HepG2 (cell line): ENCODE measurements around the gene NUAK2. TPM values are rescaled to one million over a fixed set of nuclear protein-coding genes. Genes with fewer than 3 reads are reported as not detected.
A peak's percentile ranks its signal among the peaks of the same experiment; 100 is the strongest.

Experiments
- ATAC-seq: fragments of 200-7000 bp; cut with Tn5 transposase; 3 replicates; pipeline ENCODE4 v1.9.1; 2020; ENCODE audit warnings: mild to moderate bottlenecking, moderate library complexity
- BruUV-seq: library from RNA; stranded (reverse); fragments of 400-500 nt; replicated peaks from 2 replicates; lab custom pipeline; 2021; lab: Mats Ljungman, UMichigan
- CTCF ChIA-PET: fragments of 300-600 bp; formaldehyde crosslinking; extraction: SDS; loops from one replicate; lab custom pipeline; 2021; ENCODE audit warnings: low total read pairs, inconsistent platforms, low intra/inter-chr PET ratio; lab: Yijun Ruan, JAX
- POLR2A ChIA-PET: fragments of 350-600 bp; sonication (Branson Sonifier 250); formaldehyde crosslinking; loops from one replicate; lab custom pipeline; 2020; ENCODE audit warnings: antibody characterized with exemption, inconsistent platforms; lab: Yijun Ruan, JAX
- DNase-seq: peaks from one replicate; pipeline ENCODE4 v3.0.0-alpha.2; 2015; ENCODE audit warnings: low spot score
- FAIRE-seq: peaks from 3 replicates; lab custom pipeline; 2011; peaks lifted over from hg19 to GRCh38; lab: Jason Lieb, UNC
- H2AFZ ChIP-seq: one replicate; pipeline ENCODE4 v1.6.1; 2011; ENCODE audit warnings: low read length, inconsistent platforms
- H3K27ac ChIP-seq: fragments of 300-600 bp; 3 replicates; pipeline ENCODE4 v1.8.0; 2011; ENCODE audit warnings: mixed run types, mild to moderate bottlenecking, mixed read lengths, low read length, inconsistent platforms; ENCODE audit not compliant: insufficient read depth; ENCODE audit errors: extremely low read length
- H3K27me3 ChIP-seq, 2 experiments: fragments of 200-600 bp in 1 of 2; 2 replicates in 1 of 2; 3 replicates in 1 of 2; pipeline versions ENCODE4 v1.6.0 to v1.8.0; 2011; ENCODE audit warnings: low read length in 2 of 2, mild to moderate bottlenecking in 2 of 2, moderate library complexity in 2 of 2, inconsistent platforms in 1 of 2; ENCODE audit not compliant: insufficient read depth in 2 of 2, control insufficient read depth in 1 of 2
- H3K36me3 ChIP-seq, 2 experiments: fragments of 200-600 bp in 1 of 2; replicated peaks in 1 of 2; 2 replicates in 1 of 2; 3 replicates in 1 of 2; pipeline versions ENCODE4 v1.5.1 to v1.8.0; 2011; ENCODE audit warnings: low read length in 2 of 2, inconsistent platforms in 1 of 2; ENCODE audit not compliant: insufficient read depth in 2 of 2, control insufficient read depth in 1 of 2
- H3K4me1 ChIP-seq: 2 replicates; pipeline ENCODE4 v1.5.1; 2012; ENCODE audit warnings: low read length, inconsistent platforms; ENCODE audit not compliant: insufficient read depth
- H3K4me2 ChIP-seq: 2 replicates; pipeline ENCODE4 v1.6.0; 2011; ENCODE audit warnings: low read depth, low read length, inconsistent platforms
- H3K4me3 ChIP-seq, 3 experiments: fragments of 200-600 bp in 1 of 3; sonication (generic), shearing (Covaris generic) in 1 of 3; replicated peaks in 1 of 3; 2 replicates each; pipeline ENCODE4 v1.5.1; 2011 to 2016; ENCODE audit warnings: low read length in 3 of 3, inconsistent platforms in 2 of 3, low read depth in 2 of 3, mild to moderate bottlenecking in 2 of 3, control low read depth in 1 of 3, mixed read lengths in 1 of 3; ENCODE audit not compliant: insufficient read depth in 1 of 3
- H3K79me2 ChIP-seq: one replicate; pipeline ENCODE4 v1.6.1; 2011; ENCODE audit warnings: low read length, inconsistent platforms; ENCODE audit not compliant: insufficient read depth
- H3K9ac ChIP-seq: 2 replicates; pipeline ENCODE4 v1.6.0; 2011; ENCODE audit warnings: mild to moderate bottlenecking, low read depth, low read length, inconsistent platforms; ENCODE audit not compliant: insufficient read depth
- H3K9me3 ChIP-seq: 2 replicates; pipeline ENCODE4 v1.5.1; 2012; ENCODE audit warnings: mild to moderate bottlenecking, low read length
- H4K20me1 ChIP-seq: 2 replicates; pipeline ENCODE4 v1.6.0; 2011; ENCODE audit warnings: inconsistent platforms, mild to moderate bottlenecking, low read length, moderate library complexity; ENCODE audit not compliant: insufficient read depth
- AKAP8 ChIP-seq: sonication (generic); formaldehyde crosslinking; IDR thresholded peaks from 2 replicates; pipeline ENCODE4 v1.5.1; 2020; ENCODE audit warnings: mild to moderate bottlenecking, missing genetic modification reagents
- ELF1 ChIP-seq: sonication (generic); formaldehyde crosslinking; IDR thresholded peaks from 2 replicates; pipeline ENCODE4 v1.4.0; 2020; ENCODE audit warnings: missing genetic modification reagents
- GZF1 ChIP-seq: sonication (generic); formaldehyde crosslinking; IDR thresholded peaks from 2 replicates; pipeline ENCODE4 v1.5.1; 2020; ENCODE audit warnings: mild to moderate bottlenecking, missing genetic modification reagents
- MBNL3 ChIP-seq: fragments of 250-450 bp; sonication (Bioruptor Pico); conservative IDR thresholded peaks from 2 replicates; pipeline ENCODE4 v1.8.0; 2022; ENCODE audit warnings: mild to moderate bottlenecking, inconsistent platforms
- NONO ChIP-seq, 2 experiments: fragments of 450-650 bp in 1 of 2; sonication (generic) in 1 of 2; formaldehyde crosslinking in 1 of 2; IDR thresholded peaks in 1 of 2; conservative IDR thresholded peaks in 1 of 2; 2 replicates each; pipeline versions ENCODE4 v1.6.1 to v1.8.0; 2017 to 2022; ENCODE audit warnings: mild to moderate bottlenecking in 1 of 2, missing genetic modification reagents in 1 of 2, moderate library complexity in 1 of 2
- PAX8 ChIP-seq: sonication (generic); formaldehyde crosslinking; IDR thresholded peaks from 2 replicates; pipeline ENCODE4 v1.8.0; 2022; ENCODE audit warnings: mild to moderate bottlenecking, missing genetic modification reagents, borderline replicate concordance
- RCOR2 ChIP-seq: IDR thresholded peaks from 2 replicates; pipeline ENCODE4 v1.6.1; 2016; ENCODE audit warnings: missing biosample characterization, missing genetic modification reagents
- THAP11 ChIP-seq: IDR thresholded peaks from 2 replicates; pipeline ENCODE4 v1.6.1; 2016; ENCODE audit warnings: missing biosample characterization, missing genetic modification reagents
- ZC3H4 ChIP-seq: sonication (generic); formaldehyde crosslinking; IDR thresholded peaks from 2 replicates; pipeline ENCODE4 v1.4.0; 2020; ENCODE audit warnings: missing genetic modification reagents, borderline replicate concordance
- ZNF263 ChIP-seq: sonication (generic); formaldehyde crosslinking; IDR thresholded peaks from 2 replicates; pipeline ENCODE4 v1.4.0; 2020; ENCODE audit warnings: missing genetic modification reagents
- ZNF367 ChIP-seq: sonication (generic); formaldehyde crosslinking; IDR thresholded peaks from 2 replicates; pipeline ENCODE4 v1.4.0; 2020; ENCODE audit warnings: missing genetic modification reagents, borderline replicate concordance
- ZNF781 ChIP-seq: sonication (generic); formaldehyde crosslinking; IDR thresholded peaks from 2 replicates; pipeline ENCODE4 v1.5.1; 2020; ENCODE audit warnings: borderline replicate concordance, mild to moderate bottlenecking, missing genetic modification reagents; ENCODE audit errors: not compliant biosample characterization
- ZNF790 ChIP-seq: sonication (generic); formaldehyde crosslinking; IDR thresholded peaks from 2 replicates; pipeline ENCODE4 v1.8.0; 2022; ENCODE audit warnings: missing genetic modification reagents, mild to moderate bottlenecking, borderline replicate concordance
- WGBS: methylation state at CpG from one replicate; pipeline ENCODE4 v1.1.6; 2017; ENCODE audit warnings: low lambda C conversion rate; 5-methylcytosine and 5-hydroxymethylcytosine counted together
- in situ Hi-C: cut with HindIII; loops from 2 replicates; pipeline ENCODE4 v1.10.0; 2017; ENCODE audit warnings: low pct_unique_long_range_greater_than_20kb; ENCODE audit not compliant: extremely low pct_ligation_motif_present
- intact Hi-C: fragments of 100-400 bp; cut with micrococcal nuclease; formaldehyde crosslinking; loops from one replicate; pipeline ENCODE4 v1.10.0; 2022; ENCODE audit not compliant: unreplicated experiment
- polyA plus RNA-seq, 8 experiments: library from polyadenylated mRNA; depleted of rRNA in 3 of 8; stranded (reverse) in 7 of 8; unstranded in 1 of 8; fragments of >200 nt; fragmentation: Illumina TruSeq in 4 of 8; extraction: Trizol in 4 of 8; gene quantifications; 2 replicates each; pipeline versions ENCODE4 v1.2.1 to v1.2.3, GENCODE V29; 2011 to 2016; ENCODE audit warnings: low read depth in 4 of 8, missing spikeins in 1 of 8, mixed read lengths in 1 of 8; ENCODE audit not compliant: insufficient read depth in 1 of 8
- total RNA-seq, 5 experiments: library from RNA; depleted of rRNA; stranded (reverse); fragments of >200 nt; fragmentation: Illumina TruSeq; extraction: Trizol; gene quantifications; 2 replicates each; pipeline ENCODE4 v1.2.3, GENCODE V29; 2016; ENCODE audit warnings: low read depth in 1 of 5
- TF ChIP-seq, protein P1 (sequence below): sonication (generic); formaldehyde crosslinking; IDR thresholded peaks from 2 replicates; pipeline ENCODE4 v1.8.0; 2022; ENCODE audit warnings: mild to moderate bottlenecking, missing genetic modification reagents; ENCODE audit not compliant: insufficient replicate concordance

NUAK2 gene
- total and polyA plus RNA-seq, 2 of the 13 experiments (the other 11 are each of a cell fraction or from before 2014, with no cell fraction given): 0.75 to 1.1 TPM

DNA sequence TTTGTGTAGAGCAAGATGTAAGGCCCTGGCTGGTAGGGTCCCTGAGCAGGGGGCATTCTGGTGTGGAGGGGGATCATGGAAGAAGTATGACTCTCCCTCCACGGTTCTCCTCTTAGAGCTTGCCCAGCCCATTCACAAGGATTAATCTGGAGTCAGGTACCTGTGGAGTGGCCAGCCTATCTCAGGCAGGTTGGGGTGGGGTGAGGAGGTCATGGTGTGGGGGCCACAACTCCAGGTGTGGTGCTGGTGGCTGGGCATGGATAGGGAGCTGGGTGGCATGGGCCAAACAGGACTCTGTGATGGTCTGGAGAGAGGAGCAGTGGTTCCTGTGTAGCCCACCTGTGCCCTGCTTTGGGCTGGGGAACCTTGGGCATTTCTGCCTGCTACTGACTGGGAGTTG, 61.5 kb downstream of the NUAK2 start (continued):
- no peak for TF ChIP-seq ELF1 (CRISPR knock-in tag)
- TF ChIP-seq NONO (IDR thresholded peaks at IDR 0.05): no peak
- no peak for TF ChIP-seq NONO (CRISPR knock-in tag; conservative IDR thresholded peaks at IDR 0.05)
- TF ChIP-seq MBNL3: no peak
- no peak for TF ChIP-seq RCOR2 (CRISPR knock-in tag)
- TF ChIP-seq ZNF781: no peak
- no peak for TF ChIP-seq GZF1
- TF ChIP-seq AKAP8: no peak
- no peak for TF ChIP-seq PAX8 (CRISPR knock-in tag)
- TF ChIP-seq THAP11 (CRISPR knock-in tag): no peak
- TF ChIP-seq ZC3H4 (CRISPR knock-in tag): no peak
- no peak for TF ChIP-seq ZNF367 (CRISPR knock-in tag)
- TF ChIP-seq, all 625 proteins: peak for 0

DNA sequence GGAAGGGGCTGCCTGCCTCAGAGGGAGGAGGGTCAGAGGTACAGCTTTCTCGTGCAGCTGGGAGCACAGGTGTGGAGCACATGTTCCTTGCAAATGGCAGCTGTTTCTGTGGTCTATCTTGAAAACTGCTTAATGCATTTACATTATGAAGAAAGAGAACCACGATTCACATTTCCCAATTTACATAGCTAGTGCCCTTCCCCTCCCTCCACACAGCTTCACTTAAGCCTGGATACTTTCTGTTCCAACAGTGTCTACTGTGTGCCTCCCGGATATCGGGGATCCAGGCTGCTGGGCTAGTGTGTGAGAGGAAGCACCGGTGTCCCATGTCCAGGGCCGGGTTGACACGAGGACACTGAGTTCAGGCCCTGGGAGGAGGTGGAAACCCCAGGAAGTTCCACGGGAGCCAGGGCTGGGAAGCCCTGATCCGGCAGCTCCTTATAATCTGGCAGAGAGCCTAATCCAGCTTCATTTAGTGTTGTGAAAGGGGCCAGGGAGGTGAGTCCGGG, 62.2 kb downstream of the NUAK2 start:
- no peak overlapping the region for H3K27ac ChIP-seq
- no peaks in the 10 kb centered on the region for H3K79me2 ChIP-seq
- 31% methylated on average over 5 of the region's 10 CpGs for WGBS
- H3K4me2 ChIP-seq: peak overlapping the region; percentile 34; the same call in 1 of the 2 replicates
- H2AFZ ChIP-seq: no peak overlapping the region
- DNase-seq (no peak), ATAC-seq (no peak), FAIRE-seq (no peak)
- no TSS peak for BruUV-seq
- peak; percentile 39; the same call in 1 of the 2 replicates for TF ChIP-seq ZNF263 (CRISPR knock-in tag)
- no peak for TF ChIP-seq ZNF790
- TF ChIP-seq, protein P1, sequence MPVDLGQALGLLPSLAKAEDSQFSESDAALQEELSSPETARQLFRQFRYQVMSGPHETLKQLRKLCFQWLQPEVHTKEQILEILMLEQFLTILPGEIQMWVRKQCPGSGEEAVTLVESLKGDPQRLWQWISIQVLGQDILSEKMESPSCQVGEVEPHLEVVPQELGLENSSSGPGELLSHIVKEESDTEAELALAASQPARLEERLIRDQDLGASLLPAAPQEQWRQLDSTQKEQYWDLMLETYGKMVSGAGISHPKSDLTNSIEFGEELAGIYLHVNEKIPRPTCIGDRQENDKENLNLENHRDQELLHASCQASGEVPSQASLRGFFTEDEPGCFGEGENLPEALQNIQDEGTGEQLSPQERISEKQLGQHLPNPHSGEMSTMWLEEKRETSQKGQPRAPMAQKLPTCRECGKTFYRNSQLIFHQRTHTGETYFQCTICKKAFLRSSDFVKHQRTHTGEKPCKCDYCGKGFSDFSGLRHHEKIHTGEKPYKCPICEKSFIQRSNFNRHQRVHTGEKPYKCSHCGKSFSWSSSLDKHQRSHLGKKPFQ: no peak
- H3K36me3 ChIP-seq: no peaks in the 10 kb centered on the region
- in situ Hi-C loops (loop anchor here (5.0 to 10.0 kb wide), 2 partner anchors 195 to 282 kb away; no protein-coding TSS in a partner anchor), intact Hi-C loops (loop anchor here (5.0 kb wide), 1 partner anchor 137 kb away; the partner anchor contains the start of gene RBBP5)
- no peaks in the 10 kb centered on the region for H3K9me3 ChIP-seq
- ChIA-PET CTCF (no interaction called here), POLR2A (interaction anchor here (1.4 kb wide), 1 partner anchor 29 kb away, joined by 3 read pairs; no protein-coding TSS in a partner anchor)
- H3K4me1 ChIP-seq: peaks cover 22% of the 10 kb centered on the region
- no peaks in the 10 kb centered on the region for H4K20me1 ChIP-seq
- H3K9ac ChIP-seq: no peak overlapping the region
- no peak overlapping the region for H3K4me3 ChIP-seq
- H3K27me3 ChIP-seq: peaks cover 3 to 48% of the 10 kb centered on the region in 2 experiments
